Neural progenitor cell (in vitro differentiated cells): ENCODE results near the gene ELMO1. TPM values are rescaled to one million over a fixed set of nuclear protein-coding genes. Genes with fewer than 3 reads are reported as not detected.

Experiments
- DNase-seq: peaks from one replicate; pipeline ENCODE4 v3.0.0-alpha.2; 2016; ENCODE audit warnings: low spot score
- H2AFZ ChIP-seq: fragments of 200-600 bp; sonication (generic); replicated peaks from 2 replicates; pipeline ENCODE4 v1.6.1; 2016; ENCODE audit warnings: antibody characterized with exemption
- H3F3A ChIP-seq: fragments of 200-600 bp; sonication (generic); 2 replicates; pipeline ENCODE4 v1.6.1; 2016; ENCODE audit warnings: antibody characterized with exemption, low read depth
- H3K27ac ChIP-seq: fragments of 200-600 bp; sonication (generic); 2 replicates; pipeline ENCODE4 v1.5.1; 2016; ENCODE audit warnings: mild to moderate bottlenecking
- H3K27me3 ChIP-seq: fragments of 200-600 bp; sonication (generic); 2 replicates; pipeline ENCODE4 v1.6.1; 2016; ENCODE audit warnings: mild to moderate bottlenecking, moderate library complexity
- H3K36me3 ChIP-seq: fragments of 200-600 bp; sonication (generic); 2 replicates; pipeline ENCODE4 v1.5.1; 2016
- H3K4me1 ChIP-seq: fragments of 200-600 bp; sonication (generic); 2 replicates; pipeline ENCODE4 v1.6.1; 2016; ENCODE audit warnings: mixed run types
- H3K4me2 ChIP-seq: fragments of 200-600 bp; sonication (generic); 2 replicates; pipeline ENCODE4 v1.6.1; 2016
- H3K4me3 ChIP-seq: fragments of 200-600 bp; sonication (generic); 2 replicates; pipeline ENCODE4 v1.5.1; 2016
- H3K79me2 ChIP-seq: fragments of 200-600 bp; sonication (generic); 2 replicates; pipeline ENCODE4 v1.6.1; 2016; ENCODE audit warnings: low read depth
- H3K9ac ChIP-seq: fragments of 200-600 bp; sonication (generic); 2 replicates; pipeline ENCODE4 v1.6.1; 2016
- H3K9me3 ChIP-seq: fragments of 200-600 bp; sonication (generic); 2 replicates; pipeline ENCODE4 v1.5.1; 2016; ENCODE audit warnings: low read depth
- H4K20me1 ChIP-seq: fragments of 200-600 bp; sonication (generic); 2 replicates; pipeline ENCODE4 v1.6.1; 2016; ENCODE audit warnings: low read depth
- H3K27ac Mint-ChIP-seq: 3 replicates; pipeline ENCODE4 v1.8.0; 2021; ENCODE audit warnings: mixed read lengths
- H3K27me3 Mint-ChIP-seq: 2 replicates; pipeline ENCODE4 v1.8.0; 2022; ENCODE audit warnings: low read depth, mild to moderate bottlenecking, inconsistent platforms, moderate library complexity, mixed read lengths; ENCODE audit not compliant: insufficient read depth
- H3K36me3 Mint-ChIP-seq: 3 replicates; pipeline ENCODE4 v1.8.0; 2021; ENCODE audit warnings: mixed read lengths
- H3K4me1 Mint-ChIP-seq: 3 replicates; pipeline ENCODE4 v1.8.0; 2021; ENCODE audit warnings: mixed read lengths
- H3K4me3 Mint-ChIP-seq: 3 replicates; pipeline ENCODE4 v1.8.0; 2021; ENCODE audit warnings: mild to moderate bottlenecking, moderate library complexity, mixed read lengths
- H3K9me3 Mint-ChIP-seq: 3 replicates; pipeline ENCODE4 v1.8.0; 2020; ENCODE audit warnings: mixed read lengths
- CTCF ChIP-seq: fragments of 200-600 bp; sonication (generic); IDR thresholded peaks from 2 replicates; pipeline ENCODE4 v1.5.1; 2017; ENCODE audit warnings: antibody characterized with exemption, mild to moderate bottlenecking
- EZH2 ChIP-seq: fragments of 200-600 bp; sonication (generic); IDR thresholded peaks from 2 replicates; pipeline ENCODE4 v1.6.1; 2017; ENCODE audit warnings: antibody characterized with exemption, mild to moderate bottlenecking, moderate library complexity
- EZH2phosphoT487 ChIP-seq: fragments of 200-600 bp; sonication (generic); IDR thresholded peaks from 2 replicates; pipeline ENCODE4 v1.6.1; 2017; ENCODE audit warnings: antibody characterized with exemption
- total RNA-seq: library from RNA; depleted of rRNA; stranded (reverse); fragments of >200 nt; gene quantifications from 2 replicates; pipeline ENCODE4 v1.2.3, GENCODE V29; 2015; ENCODE audit warnings: low replicate concordance

The ELMO1 gene
- total RNA-seq, 1 donor from 2014 or later = 22.0 TPM

DNA sequence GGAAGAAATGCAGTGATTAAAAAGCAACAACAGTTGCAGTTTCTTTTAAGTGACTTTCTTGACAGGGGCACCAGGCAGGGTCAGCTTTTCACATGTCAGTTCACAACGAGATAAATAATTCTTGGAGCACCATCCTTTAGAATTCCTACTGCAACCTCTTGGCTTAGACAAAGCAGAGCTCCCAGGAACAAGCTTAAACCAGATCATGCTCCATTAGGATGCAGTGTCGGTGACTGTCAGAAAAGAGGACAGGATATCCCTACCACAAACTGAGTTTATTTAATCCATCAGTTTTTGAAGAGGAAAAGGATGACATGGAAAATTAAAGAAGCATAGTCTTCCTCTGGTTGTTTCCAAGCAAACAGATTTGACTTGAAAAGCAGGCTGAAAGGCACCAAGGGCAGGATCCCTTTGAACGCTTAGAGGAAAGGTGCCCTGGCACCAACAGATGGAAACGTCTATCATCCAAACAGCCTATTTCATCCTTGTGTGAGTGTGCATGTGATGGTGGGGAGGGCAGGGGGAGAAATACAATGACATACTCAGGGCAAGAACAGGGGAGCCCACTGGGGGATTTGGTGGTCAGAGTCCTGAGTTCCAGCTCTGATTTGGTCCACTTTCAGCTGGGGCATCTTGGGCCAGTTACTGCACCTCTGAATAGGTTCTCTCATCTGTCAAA is 392.3 kb downstream of the ELMO1 start:
- no peaks in the 10 kb centered on the region for H4K20me1 ChIP-seq
- H3K79me2 ChIP-seq = no peaks in the 10 kb centered on the region
- H3F3A ChIP-seq = no peaks in the 10 kb centered on the region
- no peaks in the 10 kb centered on the region for H3K27me3 ChIP-seq
- Mint-ChIP-seq H3K4me1 (peaks cover 27% of the 10 kb centered on the region), H3K27me3 (peaks cover 2% of the 10 kb centered on the region), H3K27ac (no peak overlapping the region), H3K4me3 (no peak overlapping the region), H3K9me3 (peaks cover 23% of the 10 kb centered on the region), H3K36me3 (no peaks in the 10 kb centered on the region)
- TF ChIP-seq CTCF (no peak), EZH2phosphoT487 (no peak), EZH2 (no peak)
- H2AFZ ChIP-seq = no peak overlapping the region
- DNase-seq = peak; percentile 13
- no peaks in the 10 kb centered on the region for H3K36me3 ChIP-seq
- H3K9ac ChIP-seq = no peak overlapping the region
- no peak overlapping the region for H3K4me3 ChIP-seq
- H3K9me3 ChIP-seq = no peaks in the 10 kb centered on the region
- H3K27ac ChIP-seq = no peak overlapping the region
- peak overlapping the region; percentile 16 for H3K4me2 ChIP-seq
- peaks cover 8% of the 10 kb centered on the region for H3K4me1 ChIP-seq

- Histone ChIP-seq H3K4me1 (peaks cover 8% of the 10 kb centered on the region), H3K27me3 (no peaks in the 10 kb centered on the region)
- TF ChIP-seq CTCF (no peak), EZH2phosphoT487 (no peak), EZH2 (no peak)
Observed at GRCh38 chr7:37054624-37055241, 393.9 kb downstream of the ELMO1 start.

DNA sequence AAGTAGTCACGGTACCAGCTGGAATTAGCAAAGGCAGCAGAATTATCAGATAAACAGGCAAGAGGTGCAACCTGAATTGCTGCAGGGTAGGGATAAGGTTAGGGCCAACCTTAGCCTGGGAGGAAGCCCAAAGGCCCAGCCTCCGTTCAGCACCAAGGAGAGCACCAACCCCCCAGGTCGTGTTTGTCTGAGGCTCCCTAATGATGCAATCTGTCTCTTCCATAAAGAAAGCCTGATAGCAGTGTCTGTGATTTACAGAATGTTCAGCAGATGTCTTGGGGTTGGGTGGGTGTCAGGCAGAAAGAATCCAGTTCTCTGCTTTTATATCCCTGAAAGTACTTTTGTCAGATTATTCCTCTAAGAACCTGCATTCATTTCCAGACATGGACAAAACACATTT is 396.0 kb downstream of the ELMO1 start:
- Histone ChIP-seq H4K20me1 (no peaks in the 10 kb centered on the region), H3K9me3 (no peaks in the 10 kb centered on the region), H3K27ac (no peak overlapping the region), H3K79me2 (no peaks in the 10 kb centered on the region), H3F3A (no peaks in the 10 kb centered on the region), H3K4me3 (no peak overlapping the region), H3K36me3 (no peaks in the 10 kb centered on the region), H3K4me2 (no peak overlapping the region), H2AFZ (no peak overlapping the region), H3K4me1 (peaks cover 18% of the 10 kb centered on the region), H3K27me3 (no peaks in the 10 kb centered on the region), H3K9ac (no peak overlapping the region)
- DNase-seq = peak; percentile 82
- no peak overlapping the region for H3K27ac Mint-ChIP-seq
- peaks cover 27% of the 10 kb centered on the region for H3K4me1 Mint-ChIP-seq
- peaks cover 2% of the 10 kb centered on the region for H3K9me3 Mint-ChIP-seq
- peaks cover 2% of the 10 kb centered on the region for H3K27me3 Mint-ChIP-seq
- H3K4me3 Mint-ChIP-seq = no peak overlapping the region
- no peaks in the 10 kb centered on the region for H3K36me3 Mint-ChIP-seq
- TF ChIP-seq EZH2phosphoT487 (no peak), CTCF (no peak), EZH2 (no peak)

More at GRCh38 chr7:37054624-37055241, 393.9 kb downstream of the ELMO1 start:
- Histone ChIP-seq H3K36me3 (no peaks in the 10 kb centered on the region), H3F3A (no peaks in the 10 kb centered on the region), H3K9me3 (no peaks in the 10 kb centered on the region), H3K4me3 (no peak overlapping the region), H3K79me2 (no peaks in the 10 kb centered on the region), H3K4me2 (no peak overlapping the region), H2AFZ (no peak overlapping the region), H3K27ac (no peak overlapping the region), H4K20me1 (no peaks in the 10 kb centered on the region), H3K9ac (no peak overlapping the region)
- Mint-ChIP-seq H3K4me3 (no peak overlapping the region), H3K9me3 (peaks cover 17% of the 10 kb centered on the region), H3K27ac (no peak overlapping the region), H3K4me1 (peaks cover 27% of the 10 kb centered on the region), H3K27me3 (peaks cover 2% of the 10 kb centered on the region), H3K36me3 (no peaks in the 10 kb centered on the region)
- no peak for DNase-seq
